Mammary epithelial cell (primary cell): ENCODE results near the gene MME.

Experiments
- CTCF ChIP-seq, 2 donors: IDR thresholded peaks in 1 of 2; conservative IDR thresholded peaks in 1 of 2; 2 replicates each; pipeline ENCODE4 v1.5.1; 2011 to 2012; ENCODE audit warnings: inconsistent platforms in 2 of 2, low read length in 2 of 2, mild to moderate bottlenecking in 2 of 2, control low read depth in 1 of 2, low read depth in 1 of 2; ENCODE audit not compliant: insufficient read depth in 1 of 2; ENCODE audit errors: extremely low read depth in 1 of 2
- EZH2 ChIP-seq: IDR thresholded peaks from 2 replicates; pipeline ENCODE4 v1.6.1; 2012; ENCODE audit warnings: low read length, inconsistent platforms, borderline replicate concordance

GRCh38 chr3:155034786-155035185 is 45.3 kb upstream of the MME start:
- TF ChIP-seq CTCF (conservative IDR thresholded peaks at IDR 0.05 in 1 of 2, IDR thresholded peaks at IDR 0.05 in 1 of 2; ENCODE audit: extremely low read depth in 1 of 2, insufficient read depth in 1 of 2, low read depth in 1 of 2, low read length in 2 of 2) (no peak), EZH2 (no peak)
